Keratinocyte (primary cell): ENCODE measurements around the gene FCHSD1. TPM values are rescaled to one million over a fixed set of nuclear protein-coding genes. Genes with fewer than 3 reads are reported as not detected.
A peak's percentile ranks its signal among the peaks of the same experiment; 100 is the strongest.

Source experiments
- DNase-seq: peaks from one replicate; pipeline ENCODE4 v3.0.0-alpha.2; 2011; ENCODE audit warnings: low read depth, missing footprints, low spot score
- FAIRE-seq: peaks from 2 replicates; lab custom pipeline; 2011; peaks lifted over from hg19 to GRCh38; lab: Jason Lieb, UNC
- H2AFZ ChIP-seq: 2 replicates; pipeline ENCODE4 v1.6.0; 2012; ENCODE audit warnings: low read length, control low read depth, inconsistent platforms; ENCODE audit not compliant: control insufficient read depth
- H3K27ac ChIP-seq: 2 replicates; pipeline ENCODE4 v1.5.1; 2011; ENCODE audit warnings: low read length; ENCODE audit not compliant: control insufficient read depth, insufficient read depth
- H3K27me3 ChIP-seq: 3 replicates; pipeline ENCODE4 v1.6.0; 2011; ENCODE audit warnings: low read length; ENCODE audit not compliant: control insufficient read depth, insufficient read depth; ENCODE audit errors: extremely low read depth
- H3K36me3 ChIP-seq, 2 experiments: 2 replicates in 1 of 2; 3 replicates in 1 of 2; pipeline ENCODE4 v1.5.1; 2011; ENCODE audit warnings: low read length in 2 of 2, mild to moderate bottlenecking in 1 of 2; ENCODE audit not compliant: control insufficient read depth in 2 of 2, insufficient read depth in 2 of 2; ENCODE audit errors: extremely low read depth in 1 of 2
- H3K4me1 ChIP-seq: 3 replicates; pipeline ENCODE4 v1.5.1; 2011; ENCODE audit warnings: low read length; ENCODE audit not compliant: control insufficient read depth, insufficient read depth; ENCODE audit errors: extremely low read depth
- H3K4me2 ChIP-seq: 3 replicates; pipeline ENCODE4 v1.6.0; 2011; ENCODE audit warnings: low read depth, low read length; ENCODE audit not compliant: control insufficient read depth, insufficient read depth; ENCODE audit errors: extremely low read depth
- H3K4me3 ChIP-seq, 3 experiments: fragments of 200-600 bp in 1 of 3; sonication (generic) in 1 of 3; 2 replicates in 2 of 3; 3 replicates in 1 of 3; pipeline ENCODE4 v1.5.1; 2011 to 2016; ENCODE audit warnings: low read length in 3 of 3, mild to moderate bottlenecking in 3 of 3, control low read depth in 2 of 3, inconsistent platforms in 1 of 3, low read depth in 1 of 3, mixed read lengths in 1 of 3, mixed run types in 1 of 3, moderate library complexity in 1 of 3; ENCODE audit not compliant: control insufficient read depth in 2 of 3, insufficient read depth in 2 of 3; ENCODE audit errors: extremely low read depth in 1 of 3
- H3K79me2 ChIP-seq: 2 replicates; pipeline ENCODE4 v1.6.0; 2012; ENCODE audit warnings: low read length; ENCODE audit not compliant: control insufficient read depth, insufficient read depth
- H3K9ac ChIP-seq: 3 replicates; pipeline ENCODE4 v1.6.0; 2011; ENCODE audit warnings: low read length; ENCODE audit not compliant: control insufficient read depth, insufficient read depth; ENCODE audit errors: extremely low read depth
- H3K9me1 ChIP-seq: 3 replicates; pipeline ENCODE4 v1.6.0; 2011; ENCODE audit warnings: low read length; ENCODE audit not compliant: control insufficient read depth, insufficient read depth; ENCODE audit errors: extremely low read depth
- H3K9me3 ChIP-seq: 2 replicates; pipeline ENCODE4 v1.5.1; 2012; ENCODE audit warnings: low read depth, low read length; ENCODE audit not compliant: control insufficient read depth
- H4K20me1 ChIP-seq: 3 replicates; pipeline ENCODE4 v1.6.0; 2011; ENCODE audit warnings: low read length; ENCODE audit not compliant: control insufficient read depth, insufficient read depth; ENCODE audit errors: extremely low read depth
- EZH2 ChIP-seq: IDR thresholded peaks from one replicate; pipeline ENCODE4 v1.6.1; 2012; ENCODE audit warnings: inconsistent platforms, mild to moderate bottlenecking, low read length, moderate library complexity
- dilution Hi-C: fragments of 300-500 bp; cut with MboI; formaldehyde crosslinking; loops from one replicate; pipeline ENCODE4 v1.7.0; 2020; ENCODE audit warnings: low sequenced_read_pairs; ENCODE audit not compliant: extremely low pct_ligation_motif_present
- polyA plus RNA-seq, 5 experiments: library from polyadenylated mRNA; depleted of rRNA in 3 of 5; stranded (reverse) in 3 of 5; stranded (forward) in 1 of 5; unstranded in 1 of 5; fragments of >200 nt; gene quantifications; 1 replicate in 1 of 5; 2 replicates in 3 of 5; 3 replicates in 1 of 5; pipeline versions ENCODE4 v1.2.1 to v1.2.3, GENCODE V29; 2011 to 2012; ENCODE audit warnings: missing spikeins in 2 of 5, low read depth in 1 of 5, low replicate concordance in 1 of 5
- TF ChIP-seq, protein P1 (sequence below), 3 experiments: IDR thresholded peaks in 1 of 3; conservative IDR thresholded peaks in 1 of 3; optimal IDR thresholded peaks in 1 of 3; 2 replicates in 2 of 3; 3 replicates in 1 of 3; pipeline versions ENCODE3 to v1.5.1; 2011; ENCODE audit warnings: low read length in 3 of 3, mild to moderate bottlenecking in 3 of 3, moderate library complexity in 2 of 3, control low read depth in 1 of 3, inconsistent platforms in 1 of 3; ENCODE audit not compliant: insufficient read depth in 2 of 3; ENCODE audit errors: extremely low read depth in 1 of 3

FCHSD1 gene
- polyA plus RNA-seq, 1 donor (not counting 4 experiments of a cell fraction or from before 2014, with no cell fraction given), result 13.5 TPM

DNA sequence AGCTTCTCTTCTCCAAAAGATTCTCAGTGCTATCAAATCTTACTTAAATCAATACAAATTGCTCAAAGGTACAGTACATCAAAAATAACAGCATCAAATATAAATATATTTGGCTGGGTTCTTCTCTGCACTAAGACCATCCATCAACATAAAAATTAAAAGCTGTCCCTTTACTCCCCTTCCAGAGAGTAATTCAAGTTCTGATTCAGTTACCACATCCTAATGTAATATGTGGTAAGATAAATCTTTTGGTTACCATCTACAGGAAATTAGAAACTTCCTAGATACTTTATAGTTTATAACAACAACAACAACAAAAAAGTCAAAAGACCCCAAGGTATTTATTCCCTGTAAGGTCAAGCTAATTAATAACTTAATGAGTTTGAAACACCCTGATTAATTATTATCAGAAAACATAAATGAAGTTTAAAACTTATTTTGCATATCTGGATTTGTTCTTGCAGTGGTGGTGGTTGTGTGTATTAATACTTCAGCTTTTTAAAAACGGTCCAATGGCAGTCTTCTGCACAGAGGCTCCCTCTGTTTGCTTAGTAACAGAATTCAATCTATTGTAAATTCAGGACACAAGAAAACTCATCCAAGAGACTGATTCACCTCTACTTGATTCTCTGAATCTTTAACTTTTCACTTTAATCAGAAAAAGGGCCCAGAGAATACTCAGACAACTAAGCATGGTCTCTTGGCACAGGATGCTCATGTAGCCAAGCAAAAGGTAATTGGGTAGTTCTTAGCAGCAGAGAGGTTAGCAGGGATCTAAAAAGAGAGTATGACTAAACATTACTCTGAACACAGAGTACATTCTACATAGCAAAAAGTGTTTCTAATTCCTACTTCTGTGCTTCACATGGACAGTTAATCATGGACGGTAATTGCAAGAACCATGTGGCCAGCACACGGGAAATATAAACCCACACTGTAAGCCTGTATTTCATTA is 52.5 kb downstream of the FCHSD1 start:
- no peaks in the 10 kb centered on the region for H3K27me3 ChIP-seq
- no peak overlapping the region for H3K9ac ChIP-seq
- dilution Hi-C loops, result no loop called here
- H3K4me3 ChIP-seq, result no peak overlapping the region
- no peak overlapping the region for H2AFZ ChIP-seq
- peaks cover under 1% of the 10 kb centered on the region for H4K20me1 ChIP-seq
- TF ChIP-seq, protein P1, sequence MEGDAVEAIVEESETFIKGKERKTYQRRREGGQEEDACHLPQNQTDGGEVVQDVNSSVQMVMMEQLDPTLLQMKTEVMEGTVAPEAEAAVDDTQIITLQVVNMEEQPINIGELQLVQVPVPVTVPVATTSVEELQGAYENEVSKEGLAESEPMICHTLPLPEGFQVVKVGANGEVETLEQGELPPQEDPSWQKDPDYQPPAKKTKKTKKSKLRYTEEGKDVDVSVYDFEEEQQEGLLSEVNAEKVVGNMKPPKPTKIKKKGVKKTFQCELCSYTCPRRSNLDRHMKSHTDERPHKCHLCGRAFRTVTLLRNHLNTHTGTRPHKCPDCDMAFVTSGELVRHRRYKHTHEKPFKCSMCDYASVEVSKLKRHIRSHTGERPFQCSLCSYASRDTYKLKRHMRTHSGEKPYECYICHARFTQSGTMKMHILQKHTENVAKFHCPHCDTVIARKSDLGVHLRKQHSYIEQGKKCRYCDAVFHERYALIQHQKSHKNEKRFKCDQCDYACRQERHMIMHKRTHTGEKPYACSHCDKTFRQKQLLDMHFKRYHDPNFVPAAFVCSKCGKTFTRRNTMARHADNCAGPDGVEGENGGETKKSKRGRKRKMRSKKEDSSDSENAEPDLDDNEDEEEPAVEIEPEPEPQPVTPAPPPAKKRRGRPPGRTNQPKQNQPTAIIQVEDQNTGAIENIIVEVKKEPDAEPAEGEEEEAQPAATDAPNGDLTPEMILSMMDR (optimal IDR thresholded peaks at IDR 0.05 in 1 of 3, IDR thresholded peaks at IDR 0.05 in 1 of 3, conservative IDR thresholded peaks at IDR 0.05 in 1 of 3; ENCODE audit: extremely low read depth in 1 of 3, insufficient read depth in 2 of 3, low read length in 3 of 3), result no peak
- no peak for TF ChIP-seq EZH2
- H3K36me3 ChIP-seq, result peaks cover 2 to 4% of the 10 kb centered on the region in 2 experiments
- no peak for FAIRE-seq
- peaks cover 89% of the 10 kb centered on the region for H3K79me2 ChIP-seq
- H3K4me2 ChIP-seq, result no peak overlapping the region
- peaks cover 7% of the 10 kb centered on the region for H3K4me1 ChIP-seq
- H3K27ac ChIP-seq, result no peak overlapping the region
- no peak for DNase-seq
- no peaks in the 10 kb centered on the region for H3K9me1 ChIP-seq
- no peaks in the 10 kb centered on the region for H3K9me3 ChIP-seq

DNA sequence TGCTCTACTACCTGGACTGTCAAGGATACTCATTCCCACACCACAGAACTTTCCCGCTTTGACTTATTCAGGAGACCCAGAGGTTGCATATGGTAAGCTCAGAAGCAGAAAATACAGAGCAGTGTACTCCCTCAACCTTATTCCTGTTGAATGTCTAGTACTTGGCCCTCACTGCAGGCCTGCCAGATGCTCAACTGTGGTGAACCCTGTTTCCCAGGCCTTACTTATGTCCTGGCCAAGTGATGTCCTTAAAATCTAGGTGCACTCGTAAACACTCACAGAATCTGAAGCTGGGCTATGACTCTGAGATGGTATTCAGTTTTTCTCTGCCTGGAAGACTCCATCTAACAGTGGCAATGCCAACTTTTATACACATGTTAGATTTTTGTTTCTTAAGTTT is 53.4 kb downstream of the FCHSD1 start:
- peaks cover 4% of the 10 kb centered on the region for H3K4me1 ChIP-seq
- FAIRE-seq (no peak), DNase-seq (no peak)
- H3K4me3 ChIP-seq, result no peak overlapping the region
- H3K9ac ChIP-seq, result no peak overlapping the region
- no peak overlapping the region for H2AFZ ChIP-seq
- no peaks in the 10 kb centered on the region for H4K20me1 ChIP-seq
- no peaks in the 10 kb centered on the region for H3K9me3 ChIP-seq
- peaks cover 2 to 4% of the 10 kb centered on the region in 2 experiments for H3K36me3 ChIP-seq
- H3K27ac ChIP-seq, result peak overlapping the region; percentile 50
- no peaks in the 10 kb centered on the region for H3K27me3 ChIP-seq
- no peak for TF ChIP-seq EZH2
- no peak overlapping the region for H3K4me2 ChIP-seq
- H3K79me2 ChIP-seq, result peaks cover 87% of the 10 kb centered on the region
- dilution Hi-C loops, result no loop called here
- no peaks in the 10 kb centered on the region for H3K9me1 ChIP-seq
